Ascending aorta (tissue), 2 donors: Measurements from ENCODE around the gene TIMM8A. TPM values are rescaled to one million over a fixed set of nuclear protein-coding genes. Genes with fewer than 3 reads are reported as not detected.

Experiments
- DNase-seq, 2 donors: peaks; one replicate each; pipeline ENCODE4 v3.0.0-alpha.2; 2019; ENCODE audit warnings: low spot score in 2 of 2
- H3K27ac ChIP-seq, 2 donors: fragments of 200-600 bp; sonication (generic); one replicate each; pipeline ENCODE4 v1.5.1; 2016 to 2017; ENCODE audit warnings: mild to moderate bottlenecking in 1 of 2
- H3K27me3 ChIP-seq: fragments of 200-600 bp; sonication (generic); one replicate; pipeline ENCODE4 v1.5.1; 2017
- H3K36me3 ChIP-seq, 2 donors: fragments of 200-600 bp; sonication (generic); one replicate each; pipeline ENCODE4 v1.5.1; 2016
- H3K4me1 ChIP-seq, 2 donors: fragments of 200-600 bp; sonication (generic); one replicate each; pipeline ENCODE4 v1.5.1; 2016 to 2017; ENCODE audit warnings: mild to moderate bottlenecking in 1 of 2
- H3K4me3 ChIP-seq, 2 donors: fragments of 200-600 bp; sonication (generic); one replicate each; pipeline ENCODE4 v1.5.1; 2016 to 2017; ENCODE audit warnings: mild to moderate bottlenecking in 1 of 2
- H3K9me3 ChIP-seq, 2 donors: fragments of 200-600 bp; sonication (generic); one replicate each; pipeline ENCODE4 v1.5.1; 2016
- CTCF ChIP-seq, 3 experiments: fragments of 200-600 bp in 2 of 3; fragments of 450-650 bp in 1 of 3; sonication (generic) in 2 of 3; IDR thresholded peaks; one replicate each; pipeline ENCODE4 v1.5.1; 2016 to 2019; ENCODE audit warnings: antibody characterized with exemption in 3 of 3, mild to moderate bottlenecking in 1 of 3, moderate library complexity in 1 of 3
- intact Hi-C: fragments of 100-400 bp; cut with DNase I; formaldehyde crosslinking; loops from one replicate; pipeline ENCODE4 v1.15.1; 2023
- total RNA-seq: library from RNA; depleted of rRNA; stranded (reverse); fragments of >200 nt; gene quantifications from one replicate; pipeline ENCODE4 v1.1.0, GENCODE V29; 2016

The TIMM8A gene
- total RNA-seq, 1 donor from 2014 or later: not detected

GRCh38 chrX:101391831-101392230, 43.3 kb upstream of the TIMM8A start:
- Histone ChIP-seq H3K4me1 (no peaks in the 10 kb centered on the region), H3K9me3 (no peaks in the 10 kb centered on the region), H3K27me3 (no peaks in the 10 kb centered on the region), H3K36me3 (peaks cover 0 to 3% of the 10 kb centered on the region in 2 donors), H3K27ac (peak overlapping the region; percentile 61 to 75), H3K4me3 (peak overlapping the region; percentile 50 to 63)
- intact Hi-C loops: loop anchor here (2.0 to 5.0 kb wide), 2 partner anchors 43 to 540 kb away; partner anchors contain the start of genes TIMM8A and ZMAT1
- no peak for DNase-seq
- TF ChIP-seq CTCF (IDR thresholded peaks at IDR 0.05): no peak

GRCh38 chrX:101390664-101391525, 42.4 kb upstream of the TIMM8A start, which contains the start of gene RPL36A:
Gene RPL36A, plus strand, starts transcription at chrX:101391011. Its CDS starts 33 bp downstream, at chrX:101391044.
- Histone ChIP-seq H3K9me3 (no peaks in the 10 kb centered on the region), H3K27ac (peak within 1 kb of the TSS; percentile 61 to 75), H3K27me3 (no peaks in the 10 kb centered on the region), H3K4me3 (peak within 1 kb of the TSS; percentile 50 to 63), H3K4me1 (no peaks in the 10 kb centered on the region), H3K36me3 (peaks cover 0 to 3% of the 10 kb centered on the region in 2 donors)
- intact Hi-C loops: loop anchor here (2.0 to 5.0 kb wide), 2 partner anchors 42 to 541 kb away; partner anchors contain the start of genes TIMM8A and ZMAT1
- DNase-seq: peak; percentile 35 to 90
- TF ChIP-seq CTCF (IDR thresholded peaks at IDR 0.05): peak; percentile 46 to 63 (median 50)

GRCh38 chrX:101388604-101389003, 40.1 kb upstream of the TIMM8A start:
- Histone ChIP-seq H3K9me3 (no peaks in the 10 kb centered on the region), H3K4me3 (no peak overlapping the region), H3K36me3 (peaks cover 0 to 3% of the 10 kb centered on the region in 2 donors), H3K27me3 (no peaks in the 10 kb centered on the region), H3K27ac (no peak overlapping the region), H3K4me1 (no peaks in the 10 kb centered on the region)
- intact Hi-C loops: no loop called here
- no peak for TF ChIP-seq CTCF (IDR thresholded peaks at IDR 0.05)
- DNase-seq: no peak

- TF ChIP-seq CTCF (IDR thresholded peaks at IDR 0.05): no peak
- intact Hi-C loops: no loop called here
These were observed 38.0 kb upstream of the TIMM8A start for GRCh38 chrX:101386542-101386885.

GRCh38 chrX:101385795-101386541, 37.4 kb upstream of the TIMM8A start, which contains the start of gene BTK:
Gene BTK, minus strand, starts transcription at chrX:101386191. Its CDS starts 10,907 bp downstream, at chrX:101375284.
- no peaks in the 10 kb centered on the region for H3K27me3 ChIP-seq
- intact Hi-C loops: no loop called here
- no peaks in the 10 kb centered on the region for H3K4me1 ChIP-seq
- no peak for DNase-seq
- H3K9me3 ChIP-seq: no peaks in the 10 kb centered on the region
- no peak within 1 kb of the TSS for H3K4me3 ChIP-seq
- H3K27ac ChIP-seq: no peak within 1 kb of the TSS
- no peak for TF ChIP-seq CTCF (IDR thresholded peaks at IDR 0.05)
- H3K36me3 ChIP-seq: no peaks in the 10 kb centered on the region

More at GRCh38 chrX:101386542-101386885, 38.0 kb upstream of the TIMM8A start:
- H3K27me3 ChIP-seq: no peaks in the 10 kb centered on the region
- no peak overlapping the region for H3K4me3 ChIP-seq
- H3K36me3 ChIP-seq: no peaks in the 10 kb centered on the region
- no peaks in the 10 kb centered on the region for H3K4me1 ChIP-seq
- no peak for DNase-seq
- no peaks in the 10 kb centered on the region for H3K9me3 ChIP-seq
- no peak overlapping the region for H3K27ac ChIP-seq
